Esophagus squamous epithelium (tissue), 5 donors: Measurements from ENCODE around the gene ATP9B. TPM values are rescaled to one million over a fixed set of nuclear protein-coding genes. Genes with fewer than 3 reads are reported as not detected.

ENCODE experiments used
- DNase-seq: peaks from one replicate; lab custom pipeline; 2025; lab: John Stamatoyannopoulos, UW
- H3K27ac ChIP-seq, 4 donors: fragments of 200-600 bp; sonication (generic); one replicate each; pipeline ENCODE4 v1.5.1; 2016 to 2019; ENCODE audit warnings: mild to moderate bottlenecking in 1 of 4
- H3K27me3 ChIP-seq, 4 donors: fragments of 200-600 bp; sonication (generic); 1 replicate in 3 of 4; 2 replicates in 1 of 4; pipeline versions ENCODE4 v1.5.1 to v1.6.0; 2017 to 2021; ENCODE audit warnings: antibody characterized with exemption in 1 of 4
- H3K36me3 ChIP-seq, 3 donors: fragments of 200-600 bp; sonication (generic); one replicate each; pipeline ENCODE4 v1.5.1; 2016 to 2019
- H3K4me1 ChIP-seq, 3 donors: fragments of 200-600 bp; sonication (generic); one replicate each; pipeline ENCODE4 v1.5.1; 2017 to 2019
- H3K4me3 ChIP-seq, 4 donors: fragments of 200-600 bp; sonication (generic); 1 replicate in 3 of 4; 2 replicates in 1 of 4; pipeline ENCODE4 v1.5.1; 2016 to 2019; ENCODE audit warnings: mild to moderate bottlenecking in 2 of 4, moderate library complexity in 1 of 4
- H3K9me3 ChIP-seq, 3 donors: fragments of 200-600 bp; sonication (generic); one replicate each; pipeline ENCODE4 v1.5.1; 2016 to 2019
- CTCF ChIP-seq, 6 experiments: fragments of 450-650 bp in 4 of 6; fragments of 200-600 bp in 2 of 6; sonication (generic) in 2 of 6; IDR thresholded peaks; one replicate each; pipeline ENCODE4 v1.5.1; 2016 to 2019; ENCODE audit warnings: antibody characterized with exemption in 6 of 6, mild to moderate bottlenecking in 4 of 6, moderate library complexity in 4 of 6
- POLR2A ChIP-seq, 4 donors: fragments of 450-650 bp; IDR thresholded peaks; one replicate each; pipeline ENCODE4 v1.6.1; 2017; ENCODE audit warnings: antibody characterized with exemption in 4 of 4, mild to moderate bottlenecking in 4 of 4, moderate library complexity in 3 of 4
- WGBS, 2 donors: methylation state at CpG; one replicate each; pipeline ENCODE4 v1.1.5; 2018; 5-methylcytosine and 5-hydroxymethylcytosine counted together
- intact Hi-C: fragments of 100-400 bp; cut with DNase I; formaldehyde crosslinking; loops from one replicate; pipeline ENCODE4 v1.15.0; 2022
- total RNA-seq, 4 donors: library from RNA; depleted of rRNA; stranded (reverse); fragments of >200 nt; gene quantifications; one replicate each; pipeline ENCODE4 v1.1.0, GENCODE V29; 2016
- donor health status: DM: yes; HTN: yes; CAD: no.

The ATP9B gene
- total RNA-seq, 4 donors from 2014 or later = 12.9 to 46.7 (median 22.0) TPM

DNA sequence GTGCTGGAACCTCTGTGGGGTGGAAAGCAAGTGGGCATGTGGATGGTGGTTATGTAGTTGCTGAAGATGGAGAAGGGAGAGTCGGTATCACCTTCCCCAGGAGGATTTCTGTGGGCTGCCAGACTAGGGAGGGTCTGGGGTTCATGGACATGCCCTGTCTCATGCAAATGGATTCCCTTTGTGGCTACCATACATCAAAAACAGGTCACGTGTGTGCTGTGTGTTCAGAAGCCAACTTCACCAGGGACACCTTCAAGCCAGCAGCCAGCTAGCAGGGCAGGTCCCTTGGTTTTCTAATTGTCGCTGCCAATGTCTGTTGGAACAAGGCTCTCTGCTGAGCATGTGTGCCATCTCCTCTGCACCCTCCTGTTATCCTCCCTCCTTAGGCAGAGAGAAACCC lies 155.2 kb downstream of the ATP9B start:
- intact Hi-C loops = no loop called here
- WGBS, 2 donors = 89 to 97% methylated on average over 3 of the region's 3 CpGs
- H3K27me3 ChIP-seq = no peaks in the 10 kb centered on the region
- no peak for TF ChIP-seq CTCF (IDR thresholded peaks at IDR 0.05)
- no peak for TF ChIP-seq POLR2A (IDR thresholded peaks at IDR 0.05)
- H3K4me3 ChIP-seq = no peak overlapping the region
- no peak for DNase-seq
- H3K27ac ChIP-seq = no peak overlapping the region
- no peaks in the 10 kb centered on the region for H3K4me1 ChIP-seq
- peaks cover 0 to 24% (median 0%) of the 10 kb centered on the region in 3 donors for H3K36me3 ChIP-seq
- H3K9me3 ChIP-seq = no peaks in the 10 kb centered on the region

GRCh38 chr18:79227621-79228020 lies 158.4 kb downstream of the ATP9B start:
- no peaks in the 10 kb centered on the region for H3K4me1 ChIP-seq
- no peak for DNase-seq
- peaks cover 0 to 9% (median 0%) of the 10 kb centered on the region in 3 donors for H3K36me3 ChIP-seq
- TF ChIP-seq POLR2A (IDR thresholded peaks at IDR 0.05) (no peak), CTCF (IDR thresholded peaks at IDR 0.05) (no peak)
- intact Hi-C loops = no loop called here
- no peaks in the 10 kb centered on the region for H3K9me3 ChIP-seq
- WGBS, 2 donors = 30 to 54% methylated on average over 3 of the region's 3 CpGs
- H3K27ac ChIP-seq = no peak overlapping the region
- no peak overlapping the region for H3K4me3 ChIP-seq
- H3K27me3 ChIP-seq = no peaks in the 10 kb centered on the region

- peaks cover 0 to 9% (median 0%) of the 10 kb centered on the region in 3 donors for H3K36me3 ChIP-seq
- H3K4me1 ChIP-seq = no peaks in the 10 kb centered on the region
- H3K9me3 ChIP-seq = no peaks in the 10 kb centered on the region
- TF ChIP-seq CTCF (IDR thresholded peaks at IDR 0.05) = no peak
- TF ChIP-seq POLR2A (IDR thresholded peaks at IDR 0.05) = no peak
- H3K27ac ChIP-seq = no peak overlapping the region
- DNase-seq = no peak
- intact Hi-C loops = no loop called here
- 89 to 93% methylated on average over 6 of the region's 6 CpGs for WGBS, 2 donors
- H3K27me3 ChIP-seq = no peaks in the 10 kb centered on the region
- H3K4me3 ChIP-seq = no peak overlapping the region
Observed at GRCh38 chr18:79229431-79229830, 160.2 kb downstream of the ATP9B start.

GRCh38 chr18:79234438-79234837 lies 165.2 kb downstream of the ATP9B start:
- no peak overlapping the region for H3K4me3 ChIP-seq
- H3K9me3 ChIP-seq = no peaks in the 10 kb centered on the region
- intact Hi-C loops = no loop called here
- no peak for DNase-seq
- H3K4me1 ChIP-seq = no peaks in the 10 kb centered on the region
- 91 to 94% methylated on average over 12 of the region's 14 CpGs for WGBS, 2 donors
- no peak for TF ChIP-seq CTCF (IDR thresholded peaks at IDR 0.05)
- TF ChIP-seq POLR2A (IDR thresholded peaks at IDR 0.05) = no peak
- H3K36me3 ChIP-seq = peaks cover 0 to 10% (median 0%) of the 10 kb centered on the region in 3 donors
- H3K27me3 ChIP-seq = no peaks in the 10 kb centered on the region
- no peak overlapping the region for H3K27ac ChIP-seq

DNA sequence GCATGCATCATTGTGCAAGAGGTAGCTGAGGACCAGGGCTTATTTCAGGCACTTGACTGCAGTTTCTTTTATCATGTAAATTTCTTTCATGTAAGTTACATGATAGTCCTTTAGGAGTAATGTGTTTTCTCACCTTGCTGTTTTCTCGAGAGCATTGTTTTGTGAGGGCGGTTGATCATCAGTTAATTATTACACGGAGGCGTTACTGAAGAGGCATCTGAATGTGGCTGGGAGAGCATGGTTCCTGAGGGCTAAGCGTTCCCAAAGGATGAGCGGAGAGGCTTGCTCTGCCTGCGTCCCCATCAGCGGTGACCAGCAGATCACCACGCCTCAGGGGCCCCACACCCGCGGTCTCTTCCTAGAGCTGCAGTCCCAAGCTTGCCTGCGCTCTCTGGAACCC lies 170.4 kb downstream of the ATP9B start:
- 92 to 94% methylated on average over 7 to 10 of the region's 12 CpGs for WGBS, 2 donors
- Histone ChIP-seq H3K27ac (no peak overlapping the region), H3K27me3 (no peaks in the 10 kb centered on the region), H3K4me1 (no peaks in the 10 kb centered on the region), H3K4me3 (no peak overlapping the region), H3K9me3 (no peaks in the 10 kb centered on the region), H3K36me3 (peaks cover 0 to 10% (median 0%) of the 10 kb centered on the region in 3 donors)
- intact Hi-C loops = no loop called here
- DNase-seq = no peak
- TF ChIP-seq POLR2A (IDR thresholded peaks at IDR 0.05) (no peak), CTCF (IDR thresholded peaks at IDR 0.05) (no peak)
